HG03097 (cell line): Measurements from ENCODE around the gene MYO3B.

Source experiments
- ATAC-seq: cut with Tn5 transposase; IDR thresholded peaks from one replicate; pipeline ENCODE4 v1.9.1; 2021; ENCODE audit not compliant: unreplicated experiment, low FRiP score

MYO3B gene

DNA sequence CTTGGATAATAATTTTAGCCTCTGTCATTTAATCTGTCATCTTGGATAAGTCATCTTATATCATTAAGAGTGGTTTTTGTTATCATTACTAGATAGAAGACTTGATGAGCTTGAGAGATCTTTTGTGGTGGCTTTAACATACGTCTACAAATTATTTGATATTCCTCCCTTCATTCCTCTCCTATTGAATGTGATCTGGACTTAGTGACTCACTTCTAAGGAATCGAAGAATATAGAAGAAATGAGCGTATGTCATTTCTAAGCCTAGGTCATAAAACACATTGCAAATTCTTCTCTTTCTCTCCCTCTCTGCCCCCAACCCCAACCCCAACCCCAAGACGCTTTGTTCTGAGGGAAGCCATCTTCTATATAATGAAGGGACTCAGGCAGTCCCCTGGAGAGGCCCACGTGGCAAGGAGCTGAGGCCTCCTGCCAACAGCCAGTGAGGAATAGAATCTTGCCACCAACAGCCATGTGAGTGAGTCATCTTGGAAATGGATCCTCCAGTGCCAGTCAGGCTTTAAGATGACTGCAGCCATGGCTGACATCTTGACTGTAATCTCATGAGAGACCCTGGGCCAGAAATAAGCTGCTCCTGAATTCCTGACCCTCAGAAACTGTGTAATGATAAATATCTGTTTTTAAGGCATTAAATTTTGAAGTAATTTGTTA, 315.6 kb downstream of the MYO3B start:
- ATAC-seq: no peak

DNA sequence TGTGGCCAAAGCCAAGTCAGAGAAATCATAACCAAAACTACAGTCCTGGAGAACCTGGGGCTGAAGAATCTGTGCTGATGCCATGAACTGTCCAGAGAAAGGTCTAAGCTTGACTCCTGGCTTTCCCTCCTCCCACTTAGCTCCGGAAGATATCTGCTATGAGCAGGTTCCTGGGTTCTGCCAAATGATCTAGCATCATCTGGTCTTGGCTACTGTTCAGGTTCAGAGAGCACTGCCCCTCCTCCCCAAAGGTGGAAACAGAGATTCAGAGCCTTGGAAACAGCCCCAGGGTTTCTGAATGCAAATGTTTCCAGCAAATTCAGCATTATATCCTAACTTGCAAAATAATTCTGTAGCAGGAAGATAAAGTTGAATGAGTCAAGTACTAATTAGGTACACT, 317.9 kb downstream of the MYO3B start:
- no peak for ATAC-seq

DNA sequence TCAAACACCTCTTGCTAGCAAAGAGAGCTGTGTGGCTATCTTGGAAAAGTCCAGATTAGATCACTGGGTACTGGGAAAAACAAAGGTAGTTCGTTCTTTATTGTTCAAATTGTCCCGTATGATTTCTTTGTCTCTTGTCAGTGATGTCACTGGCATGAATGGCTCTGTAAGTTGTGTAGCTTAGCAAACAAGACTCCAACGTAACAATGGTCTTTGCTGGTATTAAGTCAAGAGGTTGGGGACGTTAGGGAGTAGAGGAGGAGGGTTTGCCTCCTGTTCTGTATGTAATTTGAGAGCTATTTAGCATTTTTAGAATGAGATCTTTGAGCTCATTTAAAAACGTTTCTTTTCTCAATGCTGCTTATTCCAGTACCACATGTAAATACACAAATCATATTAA, 320.7 kb downstream of the MYO3B start:
- no peak for ATAC-seq

DNA sequence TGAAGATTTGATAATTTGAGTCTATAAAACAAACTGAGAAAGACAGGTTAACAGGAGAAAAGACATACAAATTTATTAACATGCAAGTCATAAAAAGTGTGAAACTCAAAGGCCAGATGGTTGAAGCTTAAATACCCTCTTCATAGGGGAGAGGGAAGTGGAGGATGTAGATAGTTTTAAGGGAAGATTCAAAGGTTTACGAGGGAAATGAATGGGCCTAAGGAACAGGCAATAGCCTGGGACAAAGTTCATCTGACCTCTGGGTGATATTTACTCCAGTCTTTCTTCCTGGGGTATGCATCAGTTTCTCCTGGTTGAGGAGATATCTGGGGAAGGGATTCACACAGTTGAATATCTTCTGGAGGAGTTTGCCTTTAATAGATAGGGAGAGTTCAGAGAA, 322.2 kb downstream of the MYO3B start:
- ATAC-seq: no peak

DNA sequence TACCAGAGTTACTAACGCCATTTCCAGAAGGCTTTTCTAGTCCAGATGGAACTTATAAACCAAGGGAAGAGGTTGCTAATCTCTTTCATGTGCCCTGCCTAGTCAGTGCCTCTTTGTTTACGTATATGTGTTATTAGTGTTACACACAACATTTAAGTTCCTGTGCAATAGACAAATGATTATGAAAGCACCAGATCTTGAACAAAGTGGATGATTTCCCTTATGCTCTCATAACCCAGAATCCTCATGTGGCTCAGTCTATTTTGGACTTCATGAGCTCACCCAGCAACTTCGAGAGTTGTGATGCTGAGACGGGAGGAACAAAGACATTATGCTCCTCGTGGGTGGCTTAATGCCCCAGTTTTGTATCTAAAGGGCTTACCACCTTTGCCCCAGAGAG, 322.8 kb downstream of the MYO3B start:
- no peak for ATAC-seq

DNA sequence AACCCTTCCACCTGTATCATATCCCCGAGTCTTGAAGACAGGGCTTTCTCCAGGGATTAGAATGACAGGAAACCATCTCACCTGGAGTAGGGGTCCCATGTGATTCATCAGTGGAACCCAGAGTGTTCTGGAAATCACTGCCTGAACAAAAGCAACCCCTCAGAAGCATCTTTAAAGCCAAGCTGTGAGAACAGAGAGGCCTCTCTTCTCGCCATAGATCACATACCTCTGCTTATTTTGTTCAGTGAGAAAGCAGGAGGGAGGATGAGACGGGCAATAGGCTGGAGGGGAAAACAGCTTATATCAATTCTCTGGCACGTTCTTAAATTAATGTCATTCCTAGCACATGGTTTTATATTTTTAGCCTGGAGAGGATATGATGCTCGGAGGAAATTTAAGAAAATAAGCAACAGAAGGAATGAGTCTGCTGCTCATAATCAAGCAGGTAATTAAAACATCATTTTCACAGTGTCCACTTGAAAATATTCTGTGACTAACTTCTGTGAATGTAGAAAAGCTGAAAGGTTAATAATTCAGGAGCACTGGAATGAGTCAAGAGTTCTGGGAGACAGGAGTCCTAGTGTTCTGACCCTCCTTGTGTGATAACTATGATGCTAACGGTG, 323.6 kb downstream of the MYO3B start:
- no peak for ATAC-seq

DNA sequence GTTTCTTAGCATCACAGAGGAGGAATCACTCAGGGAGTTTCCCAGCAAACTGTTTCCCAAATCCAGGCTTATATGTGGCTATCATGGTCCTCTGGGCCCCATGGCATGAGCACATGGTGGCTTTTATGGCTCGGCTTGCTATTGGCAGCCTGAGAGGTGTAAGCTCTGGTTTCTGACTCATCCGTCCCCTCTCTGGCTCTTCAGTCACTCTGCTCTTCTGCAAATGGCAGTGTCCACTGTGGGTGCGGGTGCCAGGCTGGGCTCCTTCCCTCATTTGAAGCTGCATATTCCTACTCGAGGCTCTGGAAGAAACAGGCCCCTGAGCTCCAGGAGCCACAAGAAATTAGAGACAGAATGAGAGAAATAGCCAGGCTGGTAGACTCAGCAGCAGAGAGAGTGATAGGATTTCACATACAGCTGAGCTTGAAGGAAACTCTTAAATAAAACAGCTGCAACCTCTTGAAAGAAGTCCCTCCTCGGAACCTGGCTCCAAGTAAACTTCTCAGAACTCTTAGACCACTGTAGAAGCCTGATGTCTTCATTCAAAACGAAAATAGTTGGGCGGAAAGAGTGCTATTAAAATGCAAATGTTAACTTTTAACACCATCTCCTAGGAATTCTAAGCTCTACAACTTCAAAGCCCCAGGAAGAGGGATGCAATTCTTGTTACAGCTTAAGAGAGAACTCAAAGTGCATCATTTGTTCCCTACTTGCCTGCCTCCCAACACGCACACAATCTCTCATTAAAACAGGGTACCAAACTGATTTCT, 324.6 kb downstream of the MYO3B start:
- no peak for ATAC-seq

DNA sequence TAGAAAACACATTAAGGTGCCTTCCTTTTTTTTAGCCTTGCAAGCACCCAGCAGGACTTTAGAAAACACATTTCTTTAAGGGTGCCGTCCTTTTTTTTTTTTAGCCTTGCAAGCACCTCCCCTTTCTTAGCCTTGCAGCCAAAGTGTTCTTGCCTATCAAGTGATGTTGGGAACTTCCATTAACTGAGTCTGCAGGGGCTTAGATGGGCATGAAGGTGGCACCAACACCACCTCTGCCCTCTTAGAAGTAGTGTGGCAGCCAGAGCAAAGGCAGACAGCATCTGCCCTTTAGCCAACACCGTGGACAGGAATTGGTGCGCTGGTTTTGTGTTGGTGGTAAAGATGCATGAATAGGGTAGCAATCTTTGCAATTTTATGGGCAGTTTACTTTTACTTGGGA, 325.6 kb downstream of the MYO3B start:
- ATAC-seq: no peak

DNA sequence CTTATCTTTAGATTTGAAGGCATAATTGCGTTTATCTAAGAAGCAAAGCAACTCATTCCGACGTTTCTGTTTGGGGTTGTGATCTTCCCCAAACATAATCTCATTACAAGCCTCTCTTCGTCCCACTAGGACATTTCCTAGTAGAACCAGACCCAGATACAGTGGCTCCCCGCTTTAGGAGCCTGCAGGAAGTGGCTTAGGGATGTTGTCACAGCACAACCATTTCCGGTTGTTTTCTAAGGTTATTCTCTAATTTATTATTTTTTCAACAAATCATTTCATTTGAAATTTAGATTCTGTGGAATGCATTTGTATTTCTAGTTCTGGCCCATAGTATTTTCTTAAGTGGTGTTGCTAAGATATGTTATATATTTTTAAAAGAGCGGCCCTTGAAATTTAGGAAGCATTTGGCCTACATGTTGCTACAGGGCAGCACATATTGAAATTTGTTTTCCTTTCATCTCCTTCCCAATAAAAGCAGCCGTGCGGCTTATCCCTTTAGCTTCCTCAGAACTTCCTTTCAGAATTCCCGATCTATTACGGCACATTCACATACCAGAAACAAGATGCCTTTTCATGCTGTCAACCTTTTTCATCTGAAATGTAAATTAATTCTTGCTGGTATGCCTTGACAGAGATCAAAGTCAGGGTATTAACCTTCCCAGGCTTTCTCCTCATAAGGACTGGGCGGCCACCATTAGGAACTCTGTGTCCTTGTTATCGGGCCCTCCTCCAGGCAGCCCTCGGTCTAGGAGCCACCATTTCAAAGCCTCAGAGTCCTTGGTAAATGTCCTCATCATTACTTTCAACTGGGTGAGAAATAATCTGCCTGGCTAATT, 326.2 kb downstream of the MYO3B start:
- no peak for ATAC-seq

DNA sequence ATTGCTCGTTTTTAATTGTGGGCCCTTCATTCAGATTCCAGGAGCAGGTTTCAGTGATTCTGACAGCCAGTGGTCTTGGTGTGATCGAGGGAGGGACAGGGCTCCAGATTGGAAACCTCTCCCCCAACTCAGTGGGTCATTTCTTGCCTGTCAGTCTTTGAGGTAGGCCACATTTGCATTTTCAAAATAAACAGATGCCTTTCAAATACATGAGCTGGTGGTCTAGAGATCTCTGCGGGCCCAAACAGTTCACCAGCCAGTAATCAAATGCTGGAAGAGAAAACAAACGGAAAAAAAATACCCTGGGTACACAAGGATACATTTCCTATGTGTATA, 326.8 kb downstream of the MYO3B start:
- ATAC-seq: no peak

DNA sequence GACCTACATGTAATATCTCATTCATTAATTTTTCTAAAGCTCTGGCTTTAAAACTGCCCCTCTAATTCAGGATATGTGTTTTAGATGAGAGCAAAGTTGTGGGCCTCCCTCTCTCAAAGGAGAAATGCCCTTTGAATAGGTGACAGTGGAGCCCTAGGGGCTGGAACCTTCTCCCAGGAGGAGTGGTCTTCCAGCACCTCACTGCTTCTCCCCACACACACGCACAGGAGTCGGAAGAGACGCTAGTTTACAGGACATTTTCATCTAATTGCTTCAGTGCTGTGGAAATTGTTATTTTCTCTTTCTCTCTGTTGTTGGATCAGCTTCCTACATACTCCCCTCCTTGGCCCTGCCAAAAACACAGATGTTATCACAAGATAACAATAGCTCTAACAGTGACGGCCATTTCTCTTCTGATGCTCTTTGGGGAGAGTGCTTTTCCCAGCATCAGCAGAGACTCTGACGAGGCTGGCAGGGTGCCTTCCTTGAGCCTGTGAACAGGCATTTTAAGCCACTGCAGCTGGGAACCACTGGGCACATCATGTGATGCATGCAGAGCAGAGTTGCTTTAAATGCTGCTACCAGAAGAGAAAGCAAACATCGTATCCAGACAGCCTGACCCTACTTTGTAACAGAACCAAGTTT, 327.8 kb downstream of the MYO3B start:
- ATAC-seq: no peak

DNA sequence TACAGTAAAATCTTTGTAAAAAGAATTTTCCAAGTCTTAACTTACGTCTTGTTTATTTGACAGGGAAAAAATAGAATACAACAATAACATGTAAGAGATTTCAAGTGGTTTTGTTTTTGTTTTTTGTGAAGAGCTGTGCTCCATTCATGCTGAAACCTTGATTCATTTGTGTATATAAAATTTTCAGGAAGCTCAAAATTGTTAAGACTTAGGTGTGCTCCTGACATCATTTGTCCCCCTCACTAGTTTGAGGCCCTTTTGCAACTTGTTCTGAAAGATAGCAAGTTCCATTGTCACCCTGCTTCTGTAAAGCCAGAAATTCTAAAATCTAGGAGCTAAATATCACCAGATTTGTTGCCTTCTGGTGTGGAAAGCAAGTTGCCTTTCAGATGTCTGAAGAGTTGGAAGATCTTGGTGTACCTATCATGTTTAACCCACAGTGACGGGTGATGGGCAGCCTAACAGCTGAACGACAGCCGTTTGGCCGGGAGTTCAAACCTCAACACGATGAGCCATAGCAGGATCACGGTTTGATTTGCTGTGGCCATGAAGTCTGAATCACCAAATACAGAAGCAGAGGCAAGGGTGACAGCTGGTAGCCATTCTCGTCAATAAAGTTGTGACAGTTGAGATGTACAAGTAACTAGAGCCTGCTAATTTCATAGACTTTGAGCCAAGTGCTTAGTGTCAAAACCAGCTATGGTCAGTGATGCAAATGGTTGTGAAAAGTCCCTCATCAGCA, 331.7 kb downstream of the MYO3B start:
- no peak for ATAC-seq

DNA sequence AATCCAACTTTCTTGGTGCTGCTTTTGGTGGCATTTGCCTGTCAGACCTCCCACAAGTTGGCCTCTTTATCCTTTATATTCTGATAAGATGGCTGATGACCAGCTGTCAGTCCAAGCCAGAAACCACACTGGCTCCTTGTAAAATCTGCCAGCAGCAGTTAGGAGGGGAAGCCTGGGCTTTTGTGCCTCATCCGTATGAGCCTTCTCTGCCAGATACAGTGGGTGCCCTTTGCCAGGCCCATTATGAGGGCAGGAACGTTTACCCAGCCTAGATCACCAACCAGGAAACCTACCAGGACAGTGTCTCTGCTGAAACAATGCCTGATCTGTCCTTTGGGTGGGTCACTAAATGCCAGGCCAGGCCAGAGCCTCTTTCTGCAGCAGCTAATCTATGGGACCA, 334.3 kb downstream of the MYO3B start:
- ATAC-seq: no peak

DNA sequence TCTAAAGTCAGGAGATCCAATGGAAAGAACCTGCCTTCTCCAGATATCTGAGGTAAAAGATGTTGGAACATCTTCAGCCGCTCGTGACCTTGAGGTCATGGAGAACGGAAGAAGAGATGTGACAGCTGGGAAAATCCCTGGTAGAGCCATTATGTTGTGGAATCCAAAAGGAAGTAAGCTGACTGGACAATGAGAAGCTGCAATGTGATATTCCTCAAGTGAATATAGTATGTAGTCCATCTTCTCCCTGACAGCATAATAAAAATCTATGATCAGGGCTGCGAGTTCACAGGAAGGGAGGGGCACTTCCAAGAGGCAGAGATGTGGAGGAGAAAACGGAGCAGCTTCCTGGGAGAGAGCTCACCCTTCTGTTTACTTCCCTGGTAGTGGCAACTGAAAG, 336.2 kb downstream of the MYO3B start:
- no peak for ATAC-seq

DNA sequence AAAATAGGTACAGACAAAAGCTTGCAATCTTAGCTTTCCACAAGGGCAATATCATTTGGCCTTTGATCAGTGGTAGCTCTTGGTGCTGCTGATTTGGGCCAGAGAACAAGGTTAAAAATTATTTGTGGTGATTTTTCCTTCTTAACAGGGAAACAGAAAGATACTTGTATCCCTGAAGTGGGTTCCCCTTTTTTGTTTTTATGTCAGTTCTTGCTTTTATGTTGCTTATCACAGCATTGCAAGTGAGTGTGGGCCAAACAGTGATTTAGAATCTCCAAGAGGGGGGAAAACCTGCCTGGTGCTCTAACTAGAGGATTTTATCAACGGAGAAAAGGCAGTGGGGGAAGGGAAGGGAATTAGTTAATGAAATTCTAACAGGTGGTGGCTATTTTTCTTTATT, 339.6 kb downstream of the MYO3B start:
- ATAC-seq: no peak

DNA sequence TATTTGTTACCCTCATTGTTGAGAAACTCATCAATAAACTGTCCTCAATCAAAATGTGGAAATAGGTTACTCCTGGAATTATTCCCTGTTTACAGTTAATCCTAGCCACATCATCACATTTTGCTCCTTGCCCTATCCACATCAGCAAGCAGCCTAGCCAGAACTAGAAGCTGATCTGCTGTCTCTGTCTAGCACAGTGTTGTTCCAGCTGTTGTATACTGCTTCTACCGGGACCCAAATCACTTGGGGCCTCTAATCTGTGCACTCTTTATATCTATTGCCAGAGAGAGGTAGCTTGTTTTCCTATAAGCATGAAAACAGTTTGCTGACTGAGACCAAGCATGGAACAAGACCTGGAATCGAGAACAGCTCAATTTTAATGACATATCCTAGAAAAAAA, 341.0 kb downstream of the MYO3B start:
- no peak for ATAC-seq

DNA sequence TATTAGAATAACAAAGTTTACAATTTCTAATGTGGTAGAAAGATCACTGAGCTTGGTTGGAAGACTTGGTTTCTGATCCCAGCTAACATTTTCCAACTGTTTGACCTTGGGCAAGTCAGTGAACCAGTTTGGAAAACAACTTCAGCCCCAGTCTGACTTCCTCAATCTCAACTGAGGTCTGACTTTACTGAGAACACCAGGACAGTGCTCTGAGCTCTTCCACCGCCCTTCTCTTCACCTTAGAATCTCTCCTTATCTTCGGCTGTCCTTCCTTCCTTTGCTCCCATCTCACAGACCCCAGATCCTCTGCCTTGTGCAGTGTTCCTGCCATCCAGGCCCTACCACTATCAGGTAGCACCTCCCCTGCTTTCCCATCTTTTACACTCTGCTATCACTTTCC, 343.4 kb downstream of the MYO3B start:
- no peak for ATAC-seq

DNA sequence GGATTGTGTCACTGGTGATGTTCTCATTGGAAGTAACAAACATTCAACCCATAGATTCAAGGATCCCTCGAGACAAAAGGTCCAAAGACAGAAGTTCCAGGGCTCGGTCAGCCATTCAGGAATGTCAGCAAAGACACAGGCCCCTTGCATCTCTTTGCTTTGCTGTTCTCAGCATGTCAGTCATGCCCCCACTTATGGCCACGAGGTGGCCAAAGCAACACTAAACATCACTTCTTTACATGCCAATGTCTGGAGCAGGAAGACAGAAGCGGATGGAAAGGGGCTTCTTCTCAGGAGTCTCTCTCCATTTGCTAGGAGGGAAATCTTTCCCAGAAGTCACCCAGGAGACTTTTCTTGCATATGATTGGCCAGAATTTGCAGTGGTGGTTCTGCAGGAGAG, 345.6 kb downstream of the MYO3B start:
- no peak for ATAC-seq

DNA sequence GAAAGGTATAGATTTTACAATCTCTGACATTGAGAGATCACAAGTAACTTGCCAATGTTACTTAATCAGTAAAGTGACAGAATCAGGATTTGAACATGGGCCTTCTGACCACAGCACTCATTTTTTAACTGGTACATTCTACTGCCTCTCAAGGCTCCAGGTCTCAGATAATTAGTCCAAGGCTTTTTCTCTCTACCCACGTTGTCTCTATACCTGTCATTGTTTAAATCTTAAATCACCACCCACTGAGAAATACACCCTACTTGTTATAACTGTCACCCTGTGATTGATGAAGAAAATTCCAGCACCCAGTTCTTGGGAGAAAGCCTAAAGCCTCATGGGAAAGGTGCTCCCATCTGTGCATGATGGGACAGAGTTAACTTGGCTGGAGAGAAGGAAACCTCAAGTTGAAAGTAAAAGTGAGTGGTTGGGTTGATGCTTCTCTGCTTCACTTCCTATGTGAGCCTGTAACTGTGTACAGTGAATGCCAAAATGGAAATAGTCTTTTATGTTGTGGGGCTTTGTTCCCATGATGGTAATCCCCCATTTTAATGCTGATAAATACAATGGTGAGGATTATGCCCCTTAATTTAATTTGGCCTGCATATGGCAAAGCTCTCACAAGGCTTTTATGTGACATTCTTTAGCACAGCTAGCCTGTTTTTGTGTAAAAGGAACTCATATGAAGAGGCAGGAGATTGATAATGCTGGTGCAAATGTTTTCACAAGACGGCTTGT, 347.1 kb downstream of the MYO3B start:
- no peak for ATAC-seq

DNA sequence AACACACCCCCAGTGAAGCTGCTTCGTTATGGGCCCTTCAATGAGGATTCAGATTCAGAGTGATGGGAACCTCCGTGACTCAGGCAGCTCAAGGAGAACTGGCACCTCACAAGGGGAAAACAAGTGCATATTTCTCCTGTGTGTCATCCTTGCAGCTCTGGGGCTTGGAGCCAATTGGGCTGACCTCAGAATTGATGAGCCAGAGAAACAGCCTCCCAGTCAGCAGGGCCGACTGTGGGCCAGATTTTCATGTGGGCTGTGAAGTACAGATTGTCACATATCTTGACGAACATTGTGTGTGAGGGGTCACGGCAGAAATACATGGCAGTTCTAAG, 347.6 kb downstream of the MYO3B start:
- ATAC-seq: no peak
